Gastroesophageal sphincter (tissue), 3 donors: ENCODE results near the gene ZFR2.

Source experiments
- EP300 ChIP-seq: sonication (generic); formaldehyde crosslinking; IDR thresholded peaks from one replicate; pipeline ENCODE4 v1.6.1; 2017; ENCODE audit warnings: antibody characterized with exemption, mild to moderate bottlenecking
- POLR2A ChIP-seq, 2 donors: fragments of 450-650 bp; IDR thresholded peaks; one replicate each; pipeline ENCODE4 v1.6.1; 2017; ENCODE audit warnings: antibody characterized with exemption in 2 of 2, mild to moderate bottlenecking in 2 of 2, moderate library complexity in 1 of 2
- POLR2AphosphoS5 ChIP-seq: sonication (generic); formaldehyde crosslinking; IDR thresholded peaks from one replicate; pipeline ENCODE4 v1.6.1; 2017; ENCODE audit warnings: antibody characterized with exemption
- TF ChIP-seq, protein P1 (sequence below), 4 experiments: fragments of 200-600 bp in 2 of 4; fragments of 450-650 bp in 2 of 4; sonication (generic) in 1 of 4; IDR thresholded peaks; one replicate each; pipeline ENCODE4 v1.5.1; 2017 to 2019; ENCODE audit warnings: antibody characterized with exemption in 4 of 4, mild to moderate bottlenecking in 2 of 4, moderate library complexity in 2 of 4

DNA sequence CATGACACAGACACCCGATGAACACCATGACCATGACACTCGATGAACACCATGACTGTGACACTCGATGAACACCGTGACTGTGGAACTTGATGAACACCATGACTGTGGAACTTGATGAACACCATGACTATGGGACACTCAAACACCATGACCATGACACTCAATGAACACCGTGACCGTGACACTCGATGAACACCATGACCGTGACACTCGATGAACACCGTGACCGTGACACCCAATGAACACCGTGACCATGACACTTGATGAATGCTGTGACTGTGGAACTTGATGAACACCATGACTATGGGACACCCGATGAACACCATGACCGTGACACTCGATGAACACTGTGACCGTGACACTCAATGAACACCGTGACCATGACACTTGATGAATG, 31.5 kb downstream of the ZFR2 start:
- TF ChIP-seq, protein P1, sequence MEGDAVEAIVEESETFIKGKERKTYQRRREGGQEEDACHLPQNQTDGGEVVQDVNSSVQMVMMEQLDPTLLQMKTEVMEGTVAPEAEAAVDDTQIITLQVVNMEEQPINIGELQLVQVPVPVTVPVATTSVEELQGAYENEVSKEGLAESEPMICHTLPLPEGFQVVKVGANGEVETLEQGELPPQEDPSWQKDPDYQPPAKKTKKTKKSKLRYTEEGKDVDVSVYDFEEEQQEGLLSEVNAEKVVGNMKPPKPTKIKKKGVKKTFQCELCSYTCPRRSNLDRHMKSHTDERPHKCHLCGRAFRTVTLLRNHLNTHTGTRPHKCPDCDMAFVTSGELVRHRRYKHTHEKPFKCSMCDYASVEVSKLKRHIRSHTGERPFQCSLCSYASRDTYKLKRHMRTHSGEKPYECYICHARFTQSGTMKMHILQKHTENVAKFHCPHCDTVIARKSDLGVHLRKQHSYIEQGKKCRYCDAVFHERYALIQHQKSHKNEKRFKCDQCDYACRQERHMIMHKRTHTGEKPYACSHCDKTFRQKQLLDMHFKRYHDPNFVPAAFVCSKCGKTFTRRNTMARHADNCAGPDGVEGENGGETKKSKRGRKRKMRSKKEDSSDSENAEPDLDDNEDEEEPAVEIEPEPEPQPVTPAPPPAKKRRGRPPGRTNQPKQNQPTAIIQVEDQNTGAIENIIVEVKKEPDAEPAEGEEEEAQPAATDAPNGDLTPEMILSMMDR (IDR thresholded peaks at IDR 0.05) = no peak
- TF ChIP-seq POLR2AphosphoS5 (no peak), EP300 (no peak), POLR2A (IDR thresholded peaks at IDR 0.05) (no peak)
